ENCODE results near the gene ADM2. TPM values are rescaled to one million over a fixed set of nuclear protein-coding genes. Genes with fewer than 3 reads are reported as not detected.

ADM2 gene
- polyA plus RNA-seq, 1 donor, result 11.2 TPM

- Histone ChIP-seq H3K36me3 (ENCODE audit: control insufficient read depth, insufficient read depth, low read length) (peaks cover 2% of the 10 kb centered on the region), H3K27ac (ENCODE audit: low read length) (no peak overlapping the region), H3K4me1 (ENCODE audit: control insufficient read depth, insufficient read depth, low read length) (peaks cover 27% of the 10 kb centered on the region), H3K27me3 (ENCODE audit: control insufficient read depth, insufficient read depth, low read length) (peaks cover 36% of the 10 kb centered on the region), H3K4me3 (ENCODE audit: low read length) (no peak overlapping the region), H3K9me3 (ENCODE audit: control insufficient read depth, low read depth, low read length) (peaks cover 5% of the 10 kb centered on the region)
- WGBS (ENCODE audit: insufficient coverage, low lambda C conversion rate), result no CpG with 5 or more reads among the region's 7 CpGs
- DNase-seq, result no peak
Measured at GRCh38 chr22:50476868-50477267, 4.5 kb upstream of the ADM2 start.

- Histone ChIP-seq H3K4me3 (ENCODE audit: low read length) (no peak overlapping the region), H3K27me3 (ENCODE audit: control insufficient read depth, insufficient read depth, low read length) (peaks cover 44% of the 10 kb centered on the region), H3K36me3 (ENCODE audit: control insufficient read depth, insufficient read depth, low read length) (no peaks in the 10 kb centered on the region), H3K27ac (ENCODE audit: low read length) (no peak overlapping the region), H3K4me1 (ENCODE audit: control insufficient read depth, insufficient read depth, low read length) (peaks cover 20% of the 10 kb centered on the region), H3K9me3 (ENCODE audit: control insufficient read depth, low read depth, low read length) (peaks cover 8% of the 10 kb centered on the region)
- no peak for DNase-seq
- no CpG with 5 or more reads among the region's 12 CpGs for WGBS (ENCODE audit: insufficient coverage, low lambda C conversion rate)
Measured at GRCh38 chr22:50477923-50478322, 3.4 kb upstream of the ADM2 start.

GRCh38 chr22:50479721-50480120, 1.6 kb upstream of the ADM2 start:
- no peak for DNase-seq
- H3K27me3 ChIP-seq (ENCODE audit: control insufficient read depth, insufficient read depth, low read length), result peaks cover 44% of the 10 kb centered on the region

GRCh38 chr22:50481045-50481439, 301 bp upstream of the ADM2 start:
- no peaks in the 10 kb centered on the region for H3K36me3 ChIP-seq (ENCODE audit: control insufficient read depth, insufficient read depth, low read length)
- H3K4me1 ChIP-seq (ENCODE audit: control insufficient read depth, insufficient read depth, low read length), result peaks cover 24% of the 10 kb centered on the region
- no peak for DNase-seq
- peak overlapping the region; percentile 43 for H3K4me3 ChIP-seq (ENCODE audit: low read length)
- no CpG with 5 or more reads among the region's 45 CpGs for WGBS (ENCODE audit: insufficient coverage, low lambda C conversion rate)
- H3K27ac ChIP-seq (ENCODE audit: low read length), result no peak overlapping the region
- H3K9me3 ChIP-seq (ENCODE audit: control insufficient read depth, low read depth, low read length), result peaks cover 8% of the 10 kb centered on the region
- H3K27me3 ChIP-seq (ENCODE audit: control insufficient read depth, insufficient read depth, low read length), result peaks cover 44% of the 10 kb centered on the region

More at GRCh38 chr22:50479721-50480120, 1.6 kb upstream of the ADM2 start:
- Histone ChIP-seq H3K4me1 (ENCODE audit: control insufficient read depth, insufficient read depth, low read length) (peaks cover 22% of the 10 kb centered on the region), H3K27ac (ENCODE audit: low read length) (no peak overlapping the region), H3K9me3 (ENCODE audit: control insufficient read depth, low read depth, low read length) (peaks cover 8% of the 10 kb centered on the region), H3K4me3 (ENCODE audit: low read length) (no peak overlapping the region), H3K36me3 (ENCODE audit: control insufficient read depth, insufficient read depth, low read length) (no peaks in the 10 kb centered on the region)
- WGBS (ENCODE audit: insufficient coverage, low lambda C conversion rate), result no CpG with 5 or more reads among the region's 11 CpGs

- Histone ChIP-seq H3K36me3 (ENCODE audit: control insufficient read depth, insufficient read depth, low read length) (no peaks in the 10 kb centered on the region), H3K4me1 (ENCODE audit: control insufficient read depth, insufficient read depth, low read length) (peaks cover 24% of the 10 kb centered on the region), H3K9me3 (ENCODE audit: control insufficient read depth, low read depth, low read length) (peaks cover 8% of the 10 kb centered on the region), H3K27ac (ENCODE audit: low read length) (peak overlapping the region; percentile 94), H3K4me3 (ENCODE audit: low read length) (peak overlapping the region; percentile 64), H3K27me3 (ENCODE audit: control insufficient read depth, insufficient read depth, low read length) (peaks cover 41% of the 10 kb centered on the region)
- peak in 1 of 2 donors; percentile 44 for DNase-seq
- no CpG with 5 or more reads among the region's 35 CpGs for WGBS (ENCODE audit: insufficient coverage, low lambda C conversion rate)
Measured at GRCh38 chr22:50482107-50483074, 1.0 kb downstream of the ADM2 start.

GRCh38 chr22:50483106-50483505, 1.8 kb downstream of the ADM2 start:
- Histone ChIP-seq H3K4me1 (ENCODE audit: control insufficient read depth, insufficient read depth, low read length) (peaks cover 24% of the 10 kb centered on the region), H3K36me3 (ENCODE audit: control insufficient read depth, insufficient read depth, low read length) (no peaks in the 10 kb centered on the region), H3K27me3 (ENCODE audit: control insufficient read depth, insufficient read depth, low read length) (peaks cover 38% of the 10 kb centered on the region), H3K27ac (ENCODE audit: low read length) (peak overlapping the region; percentile 94), H3K4me3 (ENCODE audit: low read length) (peak overlapping the region; percentile 64), H3K9me3 (ENCODE audit: control insufficient read depth, low read depth, low read length) (peaks cover 8% of the 10 kb centered on the region)
- no peak for DNase-seq
- WGBS (ENCODE audit: insufficient coverage, low lambda C conversion rate), result no CpG with 5 or more reads among the region's 10 CpGs

GRCh38 chr22:50483556-50483955, 2.2 kb downstream of the ADM2 start:
- peak overlapping the region; percentile 94 for H3K27ac ChIP-seq (ENCODE audit: low read length)
- no CpG with 5 or more reads among the region's 8 CpGs for WGBS (ENCODE audit: insufficient coverage, low lambda C conversion rate)
- H3K4me1 ChIP-seq (ENCODE audit: control insufficient read depth, insufficient read depth, low read length), result peaks cover 24% of the 10 kb centered on the region
- peak overlapping the region; percentile 64 for H3K4me3 ChIP-seq (ENCODE audit: low read length)
- DNase-seq, result no peak
- no peaks in the 10 kb centered on the region for H3K36me3 ChIP-seq (ENCODE audit: control insufficient read depth, insufficient read depth, low read length)
- peaks cover 36% of the 10 kb centered on the region for H3K27me3 ChIP-seq (ENCODE audit: control insufficient read depth, insufficient read depth, low read length)
- H3K9me3 ChIP-seq (ENCODE audit: control insufficient read depth, low read depth, low read length), result peaks cover 8% of the 10 kb centered on the region

GRCh38 chr22:50483977-50484853, 2.9 kb downstream of the ADM2 start:
- H3K9me3 ChIP-seq (ENCODE audit: control insufficient read depth, low read depth, low read length), result peaks cover 8% of the 10 kb centered on the region
- no peaks in the 10 kb centered on the region for H3K36me3 ChIP-seq (ENCODE audit: control insufficient read depth, insufficient read depth, low read length)
- peak overlapping the region; percentile 94 for H3K27ac ChIP-seq (ENCODE audit: low read length)
- peak; percentile 95 to 97 for DNase-seq
- H3K27me3 ChIP-seq (ENCODE audit: control insufficient read depth, insufficient read depth, low read length), result peaks cover 31% of the 10 kb centered on the region
- WGBS (ENCODE audit: insufficient coverage, low lambda C conversion rate), result no CpG with 5 or more reads among the region's 31 CpGs
- peaks cover 24% of the 10 kb centered on the region for H3K4me1 ChIP-seq (ENCODE audit: control insufficient read depth, insufficient read depth, low read length)
- H3K4me3 ChIP-seq (ENCODE audit: low read length), result peak overlapping the region; percentile 64

GRCh38 chr22:50485221-50486131, 4.1 kb downstream of the ADM2 start:
- no peak overlapping the region for H3K4me3 ChIP-seq (ENCODE audit: low read length)
- WGBS (ENCODE audit: insufficient coverage, low lambda C conversion rate), result no CpG with 5 or more reads among the region's 29 CpGs
- DNase-seq, result peak in 1 of 2 donors; percentile 30
- peak overlapping the region; percentile 94 for H3K27ac ChIP-seq (ENCODE audit: low read length)
- peaks cover 8% of the 10 kb centered on the region for H3K9me3 ChIP-seq (ENCODE audit: control insufficient read depth, low read depth, low read length)
- no peaks in the 10 kb centered on the region for H3K36me3 ChIP-seq (ENCODE audit: control insufficient read depth, insufficient read depth, low read length)
- peaks cover 19% of the 10 kb centered on the region for H3K27me3 ChIP-seq (ENCODE audit: control insufficient read depth, insufficient read depth, low read length)
- H3K4me1 ChIP-seq (ENCODE audit: control insufficient read depth, insufficient read depth, low read length), result peaks cover 24% of the 10 kb centered on the region

Data from large intestine (tissue), 3 donors.